Measurements from ENCODE around the gene DHCR7. TPM values are rescaled to one million over a fixed set of nuclear protein-coding genes. Genes with fewer than 3 reads are reported as not detected.
A peak's percentile ranks its signal among the peaks of the same experiment; 100 is the strongest.

Gene DHCR7
- polyA plus RNA-seq, 2 of the 4 experiments (the other 2 are of a cell fraction), result 44.2 to 82.2 TPM

DNA sequence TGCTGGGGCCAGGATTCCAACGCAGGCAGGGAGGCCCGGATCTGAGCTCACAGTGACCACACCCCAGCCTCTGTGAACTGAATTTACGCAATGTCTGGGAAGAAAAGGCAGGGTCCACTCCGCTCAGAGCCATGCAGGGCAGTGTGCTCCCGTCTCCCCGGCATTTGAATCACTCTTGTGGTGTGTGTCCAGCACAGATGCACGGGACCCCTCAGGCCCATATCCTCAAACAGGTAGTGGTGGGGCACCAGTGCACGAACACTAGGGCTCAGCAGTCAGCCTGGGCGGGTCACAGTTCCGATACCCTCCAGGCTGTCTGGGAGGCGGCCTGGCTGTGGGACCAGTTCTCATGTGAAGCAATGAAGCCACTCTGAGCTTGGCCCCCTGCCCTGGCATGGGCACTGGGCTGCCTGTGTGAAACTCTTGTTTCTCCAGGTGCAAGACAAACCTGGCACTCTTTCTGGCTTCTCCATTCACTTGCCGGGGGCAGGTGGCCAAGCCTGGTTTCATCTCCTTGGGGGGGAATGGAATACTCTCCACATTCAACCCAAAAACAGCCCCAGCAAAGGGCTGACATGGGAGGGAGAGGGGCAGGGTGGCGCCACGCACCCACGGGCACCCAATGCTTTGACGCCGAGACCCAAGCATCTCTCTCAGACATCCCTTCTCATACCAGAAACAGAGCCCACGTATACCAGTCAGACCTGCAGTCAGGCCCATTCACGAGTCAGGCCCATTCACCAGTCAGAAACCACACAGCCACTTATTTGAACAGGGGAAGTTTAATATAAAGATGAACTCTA is 14.3 kb downstream of the DHCR7 start:
- H3K4me3 ChIP-seq, result no peak overlapping the region
- POLR2A ChIA-PET, result interaction anchor here (0.7 kb wide), 1 partner anchor 9 kb away, joined by 3 read pairs; no protein-coding TSS in a partner anchor
- TF ChIP-seq TFCP2L1 (CRISPR knock-in tag; IDR thresholded peaks at IDR 0.05) (no peak), CEBPB (IDR thresholded peaks at IDR 0.05) (peak in 1 of 2 experiments; percentile 31; a peak in 1 of 4 replicates)
- no peaks in the 10 kb centered on the region for H3K9me3 ChIP-seq
- 0 out of 3 replicates have a peak overlapping the region, but pooled peaks have one; percentile 14 for H3K4me2 ChIP-seq
- 82% methylated on average over 19 of the region's 19 CpGs for WGBS (ENCODE audit: missing lambda C conversion rate)
- FAIRE-seq (no peak), DNase-seq (ENCODE audit: low read depth in 1 of 2, low spot score in 1 of 2) (no peak), ATAC-seq (peak; percentile 19 to 47; a peak in 3 of 6 replicates)
- CTCF ChIA-PET, result interaction anchor here (2.0 kb wide), 1 partner anchor 13 kb away, joined by 9 read pairs; the partner anchor contains the start of gene DHCR7
- no peak overlapping the region for H3K27ac ChIP-seq
- H3K4me1 ChIP-seq, result peaks cover 7% of the 10 kb centered on the region; the same call in 2 of the 3 replicates

DNA sequence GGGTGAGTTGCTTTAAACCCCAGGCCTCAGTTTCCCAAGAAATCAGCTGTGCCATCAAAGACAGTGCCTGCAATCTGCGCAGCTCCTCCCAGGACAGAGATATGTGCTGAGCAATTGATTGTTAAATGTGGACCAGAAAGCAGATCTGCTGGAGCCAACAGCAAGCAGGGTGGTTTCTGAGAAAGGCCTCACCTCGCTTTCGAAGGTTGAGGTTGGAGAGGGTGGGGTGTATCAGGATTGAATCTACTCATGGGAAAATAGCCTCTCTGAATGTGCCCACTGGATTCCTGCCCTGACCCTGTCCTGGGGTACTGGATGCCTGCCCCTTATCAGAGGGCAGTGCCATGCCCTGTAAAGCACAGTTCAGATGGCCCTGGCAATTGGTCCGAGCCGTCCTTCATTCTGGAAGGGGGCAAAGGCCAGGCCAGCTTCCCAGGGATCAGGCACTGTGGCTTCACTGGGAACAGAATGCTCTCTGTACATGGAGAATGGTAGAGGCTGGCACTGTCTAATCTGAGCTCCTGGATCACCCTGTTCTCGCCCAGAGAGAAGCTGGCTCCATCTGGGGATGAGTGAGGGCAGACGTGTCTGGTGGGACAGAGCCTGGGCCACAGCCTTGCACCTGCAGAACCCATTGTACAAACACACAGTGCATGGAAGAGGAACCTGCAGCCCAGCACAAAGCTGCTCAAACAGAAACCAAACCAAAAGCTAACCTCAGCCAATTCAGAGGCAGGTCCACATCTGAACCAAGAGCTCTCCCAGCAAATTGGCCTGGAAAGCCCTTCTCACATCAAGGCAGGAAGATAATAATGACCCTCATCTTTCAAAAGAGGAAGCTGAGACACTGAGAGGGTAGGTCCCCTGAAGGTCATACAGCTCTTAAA is 15.2 kb downstream of the DHCR7 start:
- H3K27ac ChIP-seq, result no peak overlapping the region

DNA sequence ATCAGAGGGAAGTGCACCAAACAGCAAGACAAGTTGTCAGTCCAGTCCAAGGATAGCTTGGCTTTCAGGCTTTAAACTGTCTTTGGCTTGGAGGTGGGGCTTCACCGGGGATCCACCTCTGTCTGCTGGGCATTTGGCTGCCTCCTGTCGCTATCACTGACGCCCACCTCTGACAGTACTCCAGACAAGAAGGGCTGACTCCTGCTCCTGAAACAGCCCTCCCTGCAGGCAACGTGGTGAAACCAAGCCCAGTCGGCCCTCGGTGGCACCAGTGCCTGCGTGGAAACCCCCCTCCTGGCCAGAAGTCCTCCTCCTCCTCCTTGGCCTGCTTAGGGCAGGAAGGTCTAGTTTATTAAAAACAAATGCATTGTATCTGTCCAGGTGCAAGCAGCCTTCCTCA is 16.9 kb downstream of the DHCR7 start:
- FAIRE-seq, result no peak
- no peak for ATAC-seq
- TF ChIP-seq MAZ (IDR thresholded peaks at IDR 0.05; ENCODE audit: borderline replicate concordance, low read depth, low read length) (no peak), HOXB13 (CRISPR knock-in tag; IDR thresholded peaks at IDR 0.05; ENCODE audit: low read depth) (no peak), POLR2AphosphoS2 (conservative IDR thresholded peaks at IDR 0.05; ENCODE audit: low read length) (no peak), FOSL2 (IDR thresholded peaks at IDR 0.05) (no peak), FOSL2 (CRISPR knock-in tag; IDR thresholded peaks at IDR 0.05) (no peak), ZSCAN20 (CRISPR knock-in tag; IDR thresholded peaks at IDR 0.05) (no peak), NFE2L2 (conservative IDR thresholded peaks at IDR 0.05; ENCODE audit: low read length) (no peak), JUNB (IDR thresholded peaks at IDR 0.05) (no peak), CBX2 (IDR thresholded peaks at IDR 0.05; ENCODE audit: borderline replicate concordance, low read depth) (no peak)
- TF ChIP-seq, protein P1, sequence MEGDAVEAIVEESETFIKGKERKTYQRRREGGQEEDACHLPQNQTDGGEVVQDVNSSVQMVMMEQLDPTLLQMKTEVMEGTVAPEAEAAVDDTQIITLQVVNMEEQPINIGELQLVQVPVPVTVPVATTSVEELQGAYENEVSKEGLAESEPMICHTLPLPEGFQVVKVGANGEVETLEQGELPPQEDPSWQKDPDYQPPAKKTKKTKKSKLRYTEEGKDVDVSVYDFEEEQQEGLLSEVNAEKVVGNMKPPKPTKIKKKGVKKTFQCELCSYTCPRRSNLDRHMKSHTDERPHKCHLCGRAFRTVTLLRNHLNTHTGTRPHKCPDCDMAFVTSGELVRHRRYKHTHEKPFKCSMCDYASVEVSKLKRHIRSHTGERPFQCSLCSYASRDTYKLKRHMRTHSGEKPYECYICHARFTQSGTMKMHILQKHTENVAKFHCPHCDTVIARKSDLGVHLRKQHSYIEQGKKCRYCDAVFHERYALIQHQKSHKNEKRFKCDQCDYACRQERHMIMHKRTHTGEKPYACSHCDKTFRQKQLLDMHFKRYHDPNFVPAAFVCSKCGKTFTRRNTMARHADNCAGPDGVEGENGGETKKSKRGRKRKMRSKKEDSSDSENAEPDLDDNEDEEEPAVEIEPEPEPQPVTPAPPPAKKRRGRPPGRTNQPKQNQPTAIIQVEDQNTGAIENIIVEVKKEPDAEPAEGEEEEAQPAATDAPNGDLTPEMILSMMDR (IDR thresholded peaks at IDR 0.05), result no peak
- Histone ChIP-seq H3K4me3 (no peak overlapping the region), H3K27ac (no peak overlapping the region), H3K9me3 (no peaks in the 10 kb centered on the region), H3K4me1 (peaks cover 7% of the 10 kb centered on the region; the same call in 2 of the 3 replicates), H3K4me2 (no peak overlapping the region)
- CTCF ChIA-PET, result interaction anchor here (2.2 kb wide), 1 partner anchor 11 kb away, joined by 15 read pairs; no protein-coding TSS in a partner anchor
- POLR2A ChIA-PET, result no interaction called here
- no peak for DNase-seq (ENCODE audit: low read depth in 1 of 2, low spot score in 1 of 2)
- WGBS (ENCODE audit: missing lambda C conversion rate), result 59% methylated on average over 7 of the region's 7 CpGs

More for the DNA sequence above, 15.2 kb downstream of the DHCR7 start:
- H3K4me2 ChIP-seq, result 0 out of 3 replicates have a peak overlapping the region, but pooled peaks have one; percentile 14
- no peaks in the 10 kb centered on the region for H3K9me3 ChIP-seq
- TF ChIP-seq TFCP2L1 (CRISPR knock-in tag; IDR thresholded peaks at IDR 0.05) (no peak), NPAS2 (CRISPR knock-in tag; IDR thresholded peaks at IDR 0.05; ENCODE audit: borderline replicate concordance) (no peak), PHF8 (IDR thresholded peaks at IDR 0.05; ENCODE audit: borderline replicate concordance, low read depth) (no peak), RFX5 (IDR thresholded peaks at IDR 0.05) (no peak), JUNB (IDR thresholded peaks at IDR 0.05) (no peak), MYC (IDR thresholded peaks at IDR 0.05; ENCODE audit: borderline replicate concordance, low read length) (no peak), EHMT2 (IDR thresholded peaks at IDR 0.05; ENCODE audit: low read depth) (no peak), EP300 (IDR thresholded peaks at IDR 0.05) (no peak), HEYL (CRISPR knock-in tag; IDR thresholded peaks at IDR 0.05) (no peak), ZFP36 (IDR thresholded peaks at IDR 0.05; ENCODE audit: borderline replicate concordance, partially characterized antibody) (no peak), CBX8 (IDR thresholded peaks at IDR 0.05) (no peak)
- TF ChIP-seq, protein P2, sequence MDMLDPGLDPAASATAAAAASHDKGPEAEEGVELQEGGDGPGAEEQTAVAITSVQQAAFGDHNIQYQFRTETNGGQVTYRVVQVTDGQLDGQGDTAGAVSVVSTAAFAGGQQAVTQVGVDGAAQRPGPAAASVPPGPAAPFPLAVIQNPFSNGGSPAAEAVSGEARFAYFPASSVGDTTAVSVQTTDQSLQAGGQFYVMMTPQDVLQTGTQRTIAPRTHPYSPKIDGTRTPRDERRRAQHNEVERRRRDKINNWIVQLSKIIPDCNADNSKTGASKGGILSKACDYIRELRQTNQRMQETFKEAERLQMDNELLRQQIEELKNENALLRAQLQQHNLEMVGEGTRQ (IDR thresholded peaks at IDR 0.05), result no peak
- TF ChIP-seq, protein P3, sequence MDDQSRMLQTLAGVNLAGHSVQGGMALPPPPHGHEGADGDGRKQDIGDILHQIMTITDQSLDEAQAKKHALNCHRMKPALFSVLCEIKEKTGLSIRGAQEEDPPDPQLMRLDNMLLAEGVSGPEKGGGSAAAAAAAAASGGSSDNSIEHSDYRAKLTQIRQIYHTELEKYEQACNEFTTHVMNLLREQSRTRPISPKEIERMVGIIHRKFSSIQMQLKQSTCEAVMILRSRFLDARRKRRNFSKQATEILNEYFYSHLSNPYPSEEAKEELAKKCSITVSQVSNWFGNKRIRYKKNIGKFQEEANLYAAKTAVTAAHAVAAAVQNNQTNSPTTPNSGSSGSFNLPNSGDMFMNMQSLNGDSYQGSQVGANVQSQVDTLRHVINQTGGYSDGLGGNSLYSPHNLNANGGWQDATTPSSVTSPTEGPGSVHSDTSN (IDR thresholded peaks at IDR 0.05), result no peak
- WGBS (ENCODE audit: missing lambda C conversion rate), result 93% methylated on average over 7 of the region's 7 CpGs
- peaks cover 7% of the 10 kb centered on the region; the same call in 2 of the 3 replicates for H3K4me1 ChIP-seq
- DNase-seq (ENCODE audit: low read depth in 1 of 2, low spot score in 1 of 2), result no peak
- ChIA-PET CTCF (interaction anchor here (0.6 to 2.0 kb wide), 3 partner anchors 12 to 14 kb away, joined by 3 to 9 read pairs (median 3); partner anchors contain the start of gene DHCR7), POLR2A (interaction anchor here (0.7 kb wide), 1 partner anchor 8 kb away, joined by 3 read pairs; no protein-coding TSS in a partner anchor)
- peak; percentile 20 to 45; a peak in 3 of 6 replicates for ATAC-seq
- H3K4me3 ChIP-seq, result no peak overlapping the region
- FAIRE-seq, result no peak
